ENCODE results near the gene KLC3.
A peak's percentile ranks its signal among the peaks of the same experiment; 100 is the strongest.

The KLC3 gene

DNA sequence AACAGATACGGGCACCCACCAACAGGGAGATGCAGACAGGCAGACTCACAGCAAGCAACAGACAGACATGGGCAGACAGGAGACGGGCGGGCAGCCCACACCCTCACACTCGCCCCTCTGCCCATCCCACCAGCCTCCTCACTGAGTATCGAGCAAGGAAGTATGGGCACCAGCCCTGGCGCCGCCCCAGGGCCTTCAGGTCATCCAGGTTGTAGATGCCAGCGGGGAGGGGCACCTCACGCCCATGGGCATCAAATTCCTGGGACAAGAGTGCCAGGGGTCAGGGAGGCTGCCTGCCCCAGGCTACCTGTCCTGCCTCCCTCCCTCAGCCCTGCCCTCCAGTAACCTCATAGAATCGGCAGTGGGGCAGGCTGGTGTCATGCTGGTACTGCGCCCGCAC is 24.1 kb downstream of the KLC3 start:
- Histone ChIP-seq H2AFZ (ENCODE audit: low read depth, low read length, severe bottlenecking) (no peak overlapping the region), H3K79me2 (ENCODE audit: insufficient read depth, low read length) (no peaks in the 10 kb centered on the region), H4K20me1 (ENCODE audit: low read depth, low read length) (no peaks in the 10 kb centered on the region), H3K9me3 (ENCODE audit: insufficient read depth, low read length) (no peaks in the 10 kb centered on the region), H3K4me3 (ENCODE audit: insufficient read depth, low read length, poor library complexity, severe bottlenecking) (no peak overlapping the region), H3K27me3 (ENCODE audit: low read length) (no peaks in the 10 kb centered on the region), H3K9me2 (replicated peaks; ENCODE audit: insufficient read depth, low read length) (no peaks in the 10 kb centered on the region), H3F3A (ENCODE audit: insufficient read depth) (no peaks in the 10 kb centered on the region), H3K4me2 (ENCODE audit: low read depth, low read length, poor library complexity, severe bottlenecking) (no peak overlapping the region), H3K27ac (ENCODE audit: low read depth, low read length) (no peak overlapping the region), H3K9ac (ENCODE audit: low read length) (no peak overlapping the region), H3K36me3 (ENCODE audit: low read length) (no peaks in the 10 kb centered on the region)
- TF ChIP-seq, protein P1, sequence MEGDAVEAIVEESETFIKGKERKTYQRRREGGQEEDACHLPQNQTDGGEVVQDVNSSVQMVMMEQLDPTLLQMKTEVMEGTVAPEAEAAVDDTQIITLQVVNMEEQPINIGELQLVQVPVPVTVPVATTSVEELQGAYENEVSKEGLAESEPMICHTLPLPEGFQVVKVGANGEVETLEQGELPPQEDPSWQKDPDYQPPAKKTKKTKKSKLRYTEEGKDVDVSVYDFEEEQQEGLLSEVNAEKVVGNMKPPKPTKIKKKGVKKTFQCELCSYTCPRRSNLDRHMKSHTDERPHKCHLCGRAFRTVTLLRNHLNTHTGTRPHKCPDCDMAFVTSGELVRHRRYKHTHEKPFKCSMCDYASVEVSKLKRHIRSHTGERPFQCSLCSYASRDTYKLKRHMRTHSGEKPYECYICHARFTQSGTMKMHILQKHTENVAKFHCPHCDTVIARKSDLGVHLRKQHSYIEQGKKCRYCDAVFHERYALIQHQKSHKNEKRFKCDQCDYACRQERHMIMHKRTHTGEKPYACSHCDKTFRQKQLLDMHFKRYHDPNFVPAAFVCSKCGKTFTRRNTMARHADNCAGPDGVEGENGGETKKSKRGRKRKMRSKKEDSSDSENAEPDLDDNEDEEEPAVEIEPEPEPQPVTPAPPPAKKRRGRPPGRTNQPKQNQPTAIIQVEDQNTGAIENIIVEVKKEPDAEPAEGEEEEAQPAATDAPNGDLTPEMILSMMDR (IDR thresholded peaks at IDR 0.05; ENCODE audit: insufficient read depth, low read length, poor library complexity, severe bottlenecking): no peak
- no peak for TF ChIP-seq EZH2phosphoT487 (conservative IDR thresholded peaks at IDR 0.05; ENCODE audit: low read length)

DNA sequence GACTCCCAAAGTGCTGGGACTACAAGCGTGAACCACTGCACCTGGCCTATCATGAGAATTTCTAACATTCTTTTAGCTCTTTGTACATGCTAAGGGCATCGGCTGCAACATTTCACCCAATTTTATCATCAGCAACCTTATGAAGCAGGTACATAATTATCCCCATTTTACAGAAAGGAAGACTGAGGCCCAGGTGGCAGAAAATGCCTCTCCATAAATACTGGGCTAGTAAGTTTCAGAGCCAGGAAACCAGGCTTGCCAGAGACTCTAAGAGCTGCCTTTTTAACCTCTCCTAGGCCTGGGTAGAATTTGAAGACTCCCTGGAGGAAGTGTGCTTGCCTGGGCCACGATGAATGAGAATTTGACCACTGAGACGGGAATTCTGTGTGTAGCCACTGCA is 27.6 kb downstream of the KLC3 start:
- Histone ChIP-seq H3K4me3 (ENCODE audit: insufficient read depth, low read length, poor library complexity, severe bottlenecking) (no peak overlapping the region), H2AFZ (ENCODE audit: low read depth, low read length, severe bottlenecking) (no peak overlapping the region), H3K9ac (ENCODE audit: low read length) (no peak overlapping the region), H3F3A (ENCODE audit: insufficient read depth) (no peaks in the 10 kb centered on the region), H3K9me3 (ENCODE audit: insufficient read depth, low read length) (no peaks in the 10 kb centered on the region), H4K20me1 (ENCODE audit: low read depth, low read length) (no peaks in the 10 kb centered on the region), H3K36me3 (ENCODE audit: low read length) (no peaks in the 10 kb centered on the region), H3K27ac (ENCODE audit: low read depth, low read length) (no peak overlapping the region), H3K27me3 (ENCODE audit: low read length) (no peaks in the 10 kb centered on the region), H3K79me2 (ENCODE audit: insufficient read depth, low read length) (no peaks in the 10 kb centered on the region), H3K9me2 (replicated peaks; ENCODE audit: insufficient read depth, low read length) (no peaks in the 10 kb centered on the region), H3K4me2 (ENCODE audit: low read depth, low read length, poor library complexity, severe bottlenecking) (no peak overlapping the region)
- TF ChIP-seq, protein P1 (IDR thresholded peaks at IDR 0.05; ENCODE audit: insufficient read depth, low read length, poor library complexity, severe bottlenecking): no peak
- no peak for TF ChIP-seq EZH2phosphoT487 (conservative IDR thresholded peaks at IDR 0.05; ENCODE audit: low read length)

DNA sequence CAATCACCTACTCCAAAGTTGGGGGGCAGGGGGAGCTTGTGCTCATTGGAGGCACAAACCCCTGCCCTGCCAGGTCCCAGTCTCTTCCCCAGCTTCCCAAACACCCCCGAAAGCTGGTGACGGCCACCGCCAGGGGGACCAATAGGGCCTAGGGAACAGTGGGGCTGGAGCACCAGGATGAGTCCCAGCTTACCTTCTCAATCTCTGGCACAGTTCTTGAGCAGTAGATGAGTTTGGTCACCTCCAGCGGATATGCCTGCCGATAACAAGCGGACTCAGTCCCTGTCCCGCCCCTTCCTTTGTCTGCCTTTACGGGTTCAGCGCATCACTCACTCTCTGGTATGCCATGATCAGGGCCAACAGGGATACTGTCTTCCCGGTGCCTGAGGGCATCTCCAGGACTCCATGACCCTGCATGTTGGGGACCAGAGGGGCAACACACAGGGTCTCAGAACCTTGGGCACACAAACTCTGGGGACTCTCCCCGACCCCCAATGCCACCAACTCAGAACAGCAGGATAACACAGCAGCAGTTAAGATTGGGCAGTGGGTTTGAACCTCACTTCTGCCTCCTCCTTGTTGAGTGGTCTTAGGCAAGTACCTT is 28.3 kb downstream of the KLC3 start:
- Histone ChIP-seq H3K4me3 (ENCODE audit: insufficient read depth, low read length, poor library complexity, severe bottlenecking) (no peak overlapping the region), H3F3A (ENCODE audit: insufficient read depth) (no peaks in the 10 kb centered on the region), H3K27ac (ENCODE audit: low read depth, low read length) (no peak overlapping the region), H3K9me2 (replicated peaks; ENCODE audit: insufficient read depth, low read length) (no peaks in the 10 kb centered on the region), H3K9ac (ENCODE audit: low read length) (no peak overlapping the region), H3K9me3 (ENCODE audit: insufficient read depth, low read length) (no peaks in the 10 kb centered on the region), H3K36me3 (ENCODE audit: low read length) (no peaks in the 10 kb centered on the region), H3K79me2 (ENCODE audit: insufficient read depth, low read length) (no peaks in the 10 kb centered on the region), H3K4me2 (ENCODE audit: low read depth, low read length, poor library complexity, severe bottlenecking) (peak overlapping the region; percentile 94), H2AFZ (ENCODE audit: low read depth, low read length, severe bottlenecking) (no peak overlapping the region), H3K27me3 (ENCODE audit: low read length) (no peaks in the 10 kb centered on the region), H4K20me1 (ENCODE audit: low read depth, low read length) (no peaks in the 10 kb centered on the region)
- TF ChIP-seq, protein P1 (IDR thresholded peaks at IDR 0.05; ENCODE audit: insufficient read depth, low read length, poor library complexity, severe bottlenecking): no peak
- TF ChIP-seq EZH2phosphoT487 (conservative IDR thresholded peaks at IDR 0.05; ENCODE audit: low read length): no peak
